GM13977 (cell line): ENCODE data around the gene BLM.

ENCODE experiments used
- DNase-seq: peaks from one replicate; pipeline ENCODE4 v3.0.0; 2012; ENCODE audit warnings: low spot score
- in situ Hi-C: fragments of 300-500 bp; cut with MboI; formaldehyde crosslinking; loops from one replicate; pipeline ENCODE4 v1.12.0; 2022; ENCODE audit warnings: low sequenced_read_pairs, low pct_unique_long_range_greater_than_20kb, mixed read lengths, inconsistent platforms; ENCODE audit not compliant: unreplicated experiment
- TF ChIP-seq, protein P1 (sequence below): IDR thresholded peaks from 2 replicates; pipeline ENCODE4 v1.5.1; 2012; ENCODE audit warnings: mild to moderate bottlenecking, control low read depth; ENCODE audit not compliant: insufficient read depth; ENCODE audit errors: extremely low read depth, missing control alignments

The BLM gene

DNA sequence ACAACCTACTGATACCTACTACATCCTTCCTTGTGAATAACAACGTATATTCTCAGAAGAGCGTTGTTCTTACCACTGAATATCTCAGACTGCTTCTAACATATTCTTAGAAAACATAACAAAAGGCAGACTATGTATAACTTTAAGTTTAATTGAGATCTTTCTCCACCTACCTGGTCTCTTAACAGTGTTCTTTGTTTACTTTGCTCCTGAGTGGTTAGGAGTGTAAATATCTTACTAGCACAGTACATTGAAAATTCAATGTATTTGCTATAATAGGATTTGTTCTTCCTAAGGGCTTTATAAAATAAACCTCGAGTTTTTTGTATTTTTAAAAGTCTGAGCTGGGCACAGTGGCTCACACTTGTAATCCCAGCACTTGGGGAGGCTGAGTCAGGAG is 7.9 kb upstream of the BLM start:
- TF ChIP-seq, protein P1, sequence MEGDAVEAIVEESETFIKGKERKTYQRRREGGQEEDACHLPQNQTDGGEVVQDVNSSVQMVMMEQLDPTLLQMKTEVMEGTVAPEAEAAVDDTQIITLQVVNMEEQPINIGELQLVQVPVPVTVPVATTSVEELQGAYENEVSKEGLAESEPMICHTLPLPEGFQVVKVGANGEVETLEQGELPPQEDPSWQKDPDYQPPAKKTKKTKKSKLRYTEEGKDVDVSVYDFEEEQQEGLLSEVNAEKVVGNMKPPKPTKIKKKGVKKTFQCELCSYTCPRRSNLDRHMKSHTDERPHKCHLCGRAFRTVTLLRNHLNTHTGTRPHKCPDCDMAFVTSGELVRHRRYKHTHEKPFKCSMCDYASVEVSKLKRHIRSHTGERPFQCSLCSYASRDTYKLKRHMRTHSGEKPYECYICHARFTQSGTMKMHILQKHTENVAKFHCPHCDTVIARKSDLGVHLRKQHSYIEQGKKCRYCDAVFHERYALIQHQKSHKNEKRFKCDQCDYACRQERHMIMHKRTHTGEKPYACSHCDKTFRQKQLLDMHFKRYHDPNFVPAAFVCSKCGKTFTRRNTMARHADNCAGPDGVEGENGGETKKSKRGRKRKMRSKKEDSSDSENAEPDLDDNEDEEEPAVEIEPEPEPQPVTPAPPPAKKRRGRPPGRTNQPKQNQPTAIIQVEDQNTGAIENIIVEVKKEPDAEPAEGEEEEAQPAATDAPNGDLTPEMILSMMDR, result no peak
- no peak for DNase-seq
- in situ Hi-C loops, result no loop called here

DNA sequence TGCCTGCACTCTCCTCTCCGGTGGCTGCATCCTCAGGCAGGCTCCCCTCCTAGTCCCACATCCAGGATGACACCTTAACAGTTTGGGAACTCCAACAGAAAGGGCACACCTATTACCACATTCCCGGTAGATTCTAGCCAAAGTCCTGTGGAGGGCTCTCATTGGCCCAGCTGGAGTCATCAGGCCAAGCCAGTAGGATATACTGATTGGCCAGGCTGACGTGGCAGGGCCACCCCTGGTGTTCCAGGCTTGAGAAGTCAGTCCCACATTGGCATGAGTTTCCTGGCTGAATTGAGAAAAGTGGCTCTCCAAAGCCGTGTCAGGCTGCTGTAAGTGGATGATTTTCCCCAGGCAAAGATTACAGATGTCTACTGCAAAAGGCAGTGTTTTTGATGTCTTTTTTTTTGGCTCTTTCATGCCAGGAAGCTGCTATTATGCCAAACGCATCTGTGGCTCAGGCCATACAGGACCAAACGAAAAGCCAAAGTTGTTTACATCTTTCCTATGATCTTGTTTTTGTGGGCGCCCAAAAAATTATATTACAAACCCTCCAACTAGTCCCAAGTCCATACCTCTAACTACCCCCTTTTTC is 6.6 kb upstream of the BLM start:
- DNase-seq, result no peak
- TF ChIP-seq, protein P1, result no peak
- in situ Hi-C loops, result no loop called here

DNA sequence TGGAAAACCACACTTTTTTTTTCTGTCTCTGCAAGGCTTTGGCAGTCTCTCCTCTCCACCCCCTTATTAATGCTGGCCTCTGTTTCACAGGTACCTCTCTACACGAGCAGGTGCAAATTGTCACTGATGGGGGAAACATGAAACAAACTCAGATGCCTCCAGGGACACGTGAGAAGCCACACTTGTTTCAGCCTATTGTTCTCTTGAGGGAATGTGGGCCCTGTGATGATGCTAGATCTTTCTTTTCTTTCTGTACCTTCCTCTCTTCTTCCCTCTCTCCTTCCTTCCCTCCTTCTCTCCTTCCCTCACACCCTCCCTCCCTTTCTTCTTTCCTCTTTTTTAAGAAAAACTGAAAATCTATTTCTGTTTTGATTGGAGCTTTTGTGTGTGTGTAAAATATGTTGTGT is 5.7 kb upstream of the BLM start:
- no peak for DNase-seq
- TF ChIP-seq, protein P1, result no peak
- in situ Hi-C loops, result no loop called here

DNA sequence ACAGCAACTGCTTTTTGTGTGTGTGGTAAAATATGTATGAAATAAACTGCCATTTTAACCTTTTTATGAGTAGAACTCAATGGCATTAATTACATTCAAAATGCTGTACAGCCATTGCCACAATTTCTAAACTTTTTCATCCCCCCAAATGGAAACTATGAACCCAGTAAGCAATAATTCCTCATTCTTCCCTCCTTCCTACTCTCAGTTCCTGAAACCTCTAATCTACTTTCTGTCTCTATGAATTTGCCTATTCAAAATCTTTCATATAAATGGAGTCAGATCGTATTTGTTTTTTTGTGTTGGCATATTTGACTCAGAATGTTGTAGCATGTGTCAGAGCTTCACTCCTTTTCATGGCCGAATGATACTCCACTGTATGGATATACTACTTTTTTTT is 5.3 kb upstream of the BLM start:
- in situ Hi-C loops, result no loop called here
- TF ChIP-seq, protein P1, result no peak
- no peak for DNase-seq

DNA sequence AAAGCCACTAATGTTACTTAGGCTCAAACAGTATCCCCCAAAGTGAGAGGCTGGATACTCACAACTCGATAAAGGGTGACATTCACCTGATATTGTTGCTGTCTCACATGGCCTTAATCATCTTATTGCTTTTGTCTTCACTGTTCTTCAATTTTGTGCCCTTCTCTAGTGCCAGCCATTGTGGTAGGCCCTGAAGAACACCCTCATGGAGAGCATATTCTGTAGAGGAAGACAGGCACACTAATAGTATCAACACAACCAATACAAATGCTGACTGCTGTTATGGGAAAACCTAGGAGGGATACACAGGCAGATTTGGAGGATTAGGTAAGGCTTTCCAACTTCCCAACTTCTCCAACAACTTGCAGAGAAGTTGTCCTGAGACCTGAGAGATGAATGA is 4.1 kb upstream of the BLM start:
- TF ChIP-seq, protein P1, result no peak
- no peak for DNase-seq
- in situ Hi-C loops, result no loop called here

DNA sequence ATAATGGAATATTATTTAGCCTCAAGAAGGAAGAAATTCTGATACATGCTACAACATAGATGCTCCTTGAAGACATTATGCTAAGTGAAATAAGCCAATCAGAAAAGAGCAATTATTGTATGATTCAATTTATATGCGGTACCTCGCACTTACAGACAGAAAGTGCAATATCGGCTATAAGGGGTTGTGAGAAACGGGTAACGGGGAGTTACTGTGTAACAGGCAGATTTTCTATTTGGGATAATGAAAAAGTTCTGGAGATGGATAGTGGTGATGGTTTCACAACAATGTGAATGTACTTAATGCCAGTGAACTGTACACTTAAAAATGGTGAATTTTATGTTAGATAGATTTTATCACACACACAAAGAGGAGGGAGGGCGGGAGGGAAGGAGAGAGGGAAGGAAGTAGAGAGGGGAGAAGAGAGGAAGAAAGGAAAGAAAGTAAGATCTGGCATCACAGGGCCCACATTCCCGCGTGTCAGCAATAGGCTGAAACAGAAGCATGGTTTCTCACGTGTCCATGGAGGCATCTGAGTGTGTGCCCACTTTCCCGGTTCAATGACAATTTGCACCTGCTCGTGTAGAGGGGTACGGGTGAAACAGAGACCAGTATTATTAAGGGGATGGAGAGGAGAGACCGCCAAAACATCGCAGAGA is 700 bp upstream of the BLM start:
- no peak for DNase-seq
- in situ Hi-C loops, result no loop called here
- TF ChIP-seq, protein P1, result no peak
